Measurements from ENCODE around the gene SIK2.

SIK2 gene

GRCh38 chr11:111582163-111582562 lies 20.1 kb upstream of the SIK2 start:
- peak; percentile 43 for DNase-seq (ENCODE audit: low read depth)
- TF ChIP-seq, protein P1, sequence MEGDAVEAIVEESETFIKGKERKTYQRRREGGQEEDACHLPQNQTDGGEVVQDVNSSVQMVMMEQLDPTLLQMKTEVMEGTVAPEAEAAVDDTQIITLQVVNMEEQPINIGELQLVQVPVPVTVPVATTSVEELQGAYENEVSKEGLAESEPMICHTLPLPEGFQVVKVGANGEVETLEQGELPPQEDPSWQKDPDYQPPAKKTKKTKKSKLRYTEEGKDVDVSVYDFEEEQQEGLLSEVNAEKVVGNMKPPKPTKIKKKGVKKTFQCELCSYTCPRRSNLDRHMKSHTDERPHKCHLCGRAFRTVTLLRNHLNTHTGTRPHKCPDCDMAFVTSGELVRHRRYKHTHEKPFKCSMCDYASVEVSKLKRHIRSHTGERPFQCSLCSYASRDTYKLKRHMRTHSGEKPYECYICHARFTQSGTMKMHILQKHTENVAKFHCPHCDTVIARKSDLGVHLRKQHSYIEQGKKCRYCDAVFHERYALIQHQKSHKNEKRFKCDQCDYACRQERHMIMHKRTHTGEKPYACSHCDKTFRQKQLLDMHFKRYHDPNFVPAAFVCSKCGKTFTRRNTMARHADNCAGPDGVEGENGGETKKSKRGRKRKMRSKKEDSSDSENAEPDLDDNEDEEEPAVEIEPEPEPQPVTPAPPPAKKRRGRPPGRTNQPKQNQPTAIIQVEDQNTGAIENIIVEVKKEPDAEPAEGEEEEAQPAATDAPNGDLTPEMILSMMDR (conservative IDR thresholded peaks at IDR 0.05; ENCODE audit: low read length) = no peak

GRCh38 chr11:111582881-111583280 lies 19.4 kb upstream of the SIK2 start:
- TF ChIP-seq, protein P1 (conservative IDR thresholded peaks at IDR 0.05; ENCODE audit: low read length) = no peak
- no peak overlapping the region for H3K4me3 ChIP-seq (ENCODE audit: low read length)
- DNase-seq (ENCODE audit: low read depth) = no peak

More at GRCh38 chr11:111582163-111582562, 20.1 kb upstream of the SIK2 start:
- no peak overlapping the region for H3K4me3 ChIP-seq (ENCODE audit: low read length)

DNA sequence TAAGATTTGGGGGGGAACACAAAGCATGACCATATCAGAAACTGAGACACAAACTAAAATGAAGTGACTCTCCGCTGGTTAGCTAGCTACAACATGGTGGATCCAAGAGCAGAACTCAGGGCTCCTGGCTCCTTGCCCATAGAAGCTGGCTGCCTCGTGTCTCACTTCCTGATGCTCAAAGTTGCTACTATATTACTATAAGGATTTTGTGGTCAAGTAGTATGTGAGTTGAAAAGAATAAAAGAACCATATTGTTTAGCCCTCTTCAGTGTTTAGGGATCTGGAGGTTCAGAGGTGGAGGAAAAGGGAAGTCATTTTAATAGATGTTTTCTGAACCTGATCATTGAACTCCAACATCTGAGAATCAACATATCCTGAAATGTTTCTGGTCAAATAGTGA lies 16.9 kb upstream of the SIK2 start:
- peak; percentile 72 for DNase-seq (ENCODE audit: low read depth)
- TF ChIP-seq, protein P1 (conservative IDR thresholded peaks at IDR 0.05; ENCODE audit: low read length) = no peak
- H3K4me3 ChIP-seq (ENCODE audit: low read length) = no peak overlapping the region

GRCh38 chr11:111586388-111586831 lies 15.8 kb upstream of the SIK2 start:
- TF ChIP-seq, protein P1 (conservative IDR thresholded peaks at IDR 0.05; ENCODE audit: low read length) = peak; percentile 73
- peak; percentile 56 for DNase-seq (ENCODE audit: low read depth)

GRCh38 chr11:111589114-111589513 lies 13.1 kb upstream of the SIK2 start:
- no peak for DNase-seq (ENCODE audit: low read depth)
- TF ChIP-seq, protein P1 (conservative IDR thresholded peaks at IDR 0.05; ENCODE audit: low read length) = no peak
- no peak overlapping the region for H3K4me3 ChIP-seq (ENCODE audit: low read length)

More at GRCh38 chr11:111586388-111586831, 15.8 kb upstream of the SIK2 start:
- H3K4me3 ChIP-seq (ENCODE audit: low read length) = no peak overlapping the region

- TF ChIP-seq, protein P1 (conservative IDR thresholded peaks at IDR 0.05; ENCODE audit: low read length) = no peak
- DNase-seq (ENCODE audit: low read depth) = no peak
- no peak overlapping the region for H3K4me3 ChIP-seq (ENCODE audit: low read length)
These were observed 12.3 kb upstream of the SIK2 start for GRCh38 chr11:111589886-111590499.

DNA sequence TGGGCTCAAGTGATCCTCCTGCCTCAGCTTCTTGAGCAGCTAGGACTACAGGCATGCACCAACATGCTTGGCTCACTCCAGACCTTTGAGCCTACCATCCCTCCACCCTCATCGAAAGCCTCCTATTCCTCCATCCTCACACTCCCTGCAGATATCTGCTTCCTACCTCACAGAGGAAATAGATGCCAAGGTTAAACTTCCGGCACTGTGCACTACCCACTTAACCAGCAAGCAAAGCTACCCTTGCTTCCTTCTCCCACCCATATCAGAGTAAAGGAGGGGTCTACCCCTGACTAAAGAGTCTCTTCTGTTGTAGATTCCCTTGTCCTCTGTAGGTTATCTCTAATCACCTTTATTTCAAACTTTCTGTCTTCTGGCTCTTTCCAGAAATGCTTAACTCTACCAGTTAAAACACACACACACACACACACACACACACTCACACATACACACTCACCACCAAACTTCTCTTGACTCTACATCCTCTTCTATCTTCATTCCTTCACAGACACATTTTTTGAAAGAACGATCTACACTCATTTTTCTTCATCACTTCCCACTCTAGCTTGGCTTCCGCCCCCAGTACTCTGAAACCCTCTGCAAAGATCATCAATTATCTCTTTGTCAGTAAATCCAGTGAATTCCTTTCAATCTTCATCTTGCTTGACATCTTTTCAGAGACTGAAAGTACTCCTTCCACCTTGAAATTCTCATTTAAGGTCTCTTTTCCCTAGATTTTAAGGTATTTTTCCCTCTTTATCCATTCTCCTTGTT lies 10.9 kb upstream of the SIK2 start:
- no peak for DNase-seq (ENCODE audit: low read depth)
- TF ChIP-seq, protein P1 (conservative IDR thresholded peaks at IDR 0.05; ENCODE audit: low read length) = no peak
- no peak overlapping the region for H3K4me3 ChIP-seq (ENCODE audit: low read length)

All from AG10803 (cell line).